ENCODE data around the gene ZDHHC23.

The ZDHHC23 gene

DNA sequence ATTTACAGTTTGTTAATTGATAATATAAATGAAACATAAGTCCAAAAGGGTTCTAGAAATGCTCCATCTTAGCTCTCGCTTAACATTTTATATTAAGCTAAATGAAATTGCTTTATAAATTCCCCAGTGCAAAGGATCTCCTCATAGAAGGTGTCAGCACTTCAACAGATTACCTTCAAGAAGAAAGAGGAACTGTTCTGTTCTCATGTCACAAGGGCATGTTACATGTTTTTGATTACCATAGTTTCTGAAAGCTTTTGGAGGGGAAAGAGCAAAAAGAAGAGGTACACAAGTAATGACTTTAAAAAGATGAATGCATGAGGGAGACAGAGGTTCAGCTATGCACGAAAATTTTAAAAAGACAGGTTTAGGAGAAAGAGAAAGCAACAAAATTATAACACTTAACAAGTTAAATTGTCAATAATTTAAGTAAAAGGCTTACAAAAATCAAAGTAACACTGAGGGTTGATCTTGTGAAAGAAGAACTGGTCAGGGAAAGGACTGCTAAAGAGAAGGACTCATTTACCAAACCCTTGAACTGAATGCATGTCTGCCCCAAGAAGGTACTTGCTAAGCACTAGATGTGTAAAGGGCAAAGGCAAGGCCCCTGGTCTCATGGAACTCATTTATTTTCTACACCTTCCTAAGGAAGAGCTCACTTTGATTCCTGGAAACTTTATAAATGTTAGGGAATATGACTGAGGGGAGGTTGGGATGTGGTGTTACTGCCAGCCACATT lies 63.4 kb downstream of the ZDHHC23 start:
- no peak for DNase-seq (ENCODE audit: low spot score)

Data from SW480 (cell line).